ENCODE measurements around the gene ATG7. TPM values are rescaled to one million over a fixed set of nuclear protein-coding genes. Genes with fewer than 3 reads are reported as not detected.

ATG7 gene
- total RNA-seq, 1 experiment from 2014 or later = 29.3 TPM

- Histone ChIP-seq H3K9me3 (ENCODE audit: control insufficient read depth in 1 of 2, insufficient read depth in 1 of 2, low read depth in 1 of 2, low read length in 2 of 2) (no peaks in the 10 kb centered on the region), H3K4me1 (ENCODE audit: control insufficient read depth in 1 of 2, insufficient read depth in 2 of 2, low read length in 2 of 2) (peaks cover 0 to 9% of the 10 kb centered on the region in 2 experiments; a peak in 1 of 4 replicates), H3K27ac (ENCODE audit: low read depth, low read length) (no peak overlapping the region), H3K79me2 (ENCODE audit: insufficient read depth, low read length) (no peaks in the 10 kb centered on the region), H2AFZ (ENCODE audit: low read depth, low read length, poor library complexity, severe bottlenecking) (no peak overlapping the region), H3K36me3 (ENCODE audit: control insufficient read depth in 1 of 2, insufficient read depth in 2 of 2, low read length in 2 of 2) (peaks cover 21 to 25% of the 10 kb centered on the region in 2 experiments; a peak in 3 of 4 replicates), H3K4me2 (ENCODE audit: low read length) (no peak overlapping the region), H3K9ac (ENCODE audit: low read length) (no peak overlapping the region), H3K4me3 (replicated peaks in 1 of 2; ENCODE audit: low read depth in 1 of 2, low read length in 2 of 2) (no peak overlapping the region), H4K20me1 (ENCODE audit: insufficient read depth) (no peaks in the 10 kb centered on the region), H3K27me3 (ENCODE audit: insufficient read depth, low read length) (no peaks in the 10 kb centered on the region), H3K9me2 (ENCODE audit: insufficient read depth) (no peaks in the 10 kb centered on the region)
- POLR2A ChIA-PET = no interaction called here
- RAD21 ChIA-PET (ENCODE audit: low non-redundant PET in 1 of 2, low total read pairs in 2 of 2, uncharacterized antibody in 2 of 2, unreplicated experiment in 2 of 2) = no interaction called here
- CTCF ChIA-PET = no interaction called here
- intact Hi-C loops (cut with micrococcal nuclease) = no loop called here
- no peak for DNase-seq (ENCODE audit: low read depth, low spot score)
- no peak for TF ChIP-seq REST (IDR thresholded peaks at IDR 0.05; ENCODE audit: low read depth)
- no peak for TF ChIP-seq CTCF (IDR thresholded peaks at IDR 0.05 in 2 of 3, conservative IDR thresholded peaks at IDR 0.05 in 1 of 3; ENCODE audit: borderline replicate concordance in 1 of 3, insufficient read depth in 1 of 3, low read depth in 2 of 3, low read length in 2 of 3)
- no peak for TF ChIP-seq POLR2AphosphoS5 (IDR thresholded peaks at IDR 0.05; ENCODE audit: low read depth, low read length)
- TF ChIP-seq MAX (IDR thresholded peaks at IDR 0.05) = no peak
- TF ChIP-seq SP1 (IDR thresholded peaks at IDR 0.05; ENCODE audit: low read depth) = no peak
- no peak for TF ChIP-seq POLR2A (IDR thresholded peaks at IDR 0.05; ENCODE audit: borderline replicate concordance, extremely low read depth, insufficient read depth, insufficient read length)
- no peak for TF ChIP-seq ZBTB33 (IDR thresholded peaks at IDR 0.05; ENCODE audit: extremely low read depth, insufficient replicate concordance, low read length)
- TF ChIP-seq ZNF274 (IDR thresholded peaks at IDR 0.05; ENCODE audit: low read depth, low read length) = no peak
- no peak for TF ChIP-seq SRF (IDR thresholded peaks at IDR 0.05; ENCODE audit: low read depth)
- TF ChIP-seq CBX3 (IDR thresholded peaks at IDR 0.05; ENCODE audit: low read depth) = no peak
- TF ChIP-seq ATF3 (IDR thresholded peaks at IDR 0.05) = no peak
- no peak for TF ChIP-seq EGR1 (IDR thresholded peaks at IDR 0.05; ENCODE audit: low read depth)
- TF ChIP-seq RAD21 (IDR thresholded peaks at IDR 0.05; ENCODE audit: low read depth) = no peak
- TF ChIP-seq FOSL1 (IDR thresholded peaks at IDR 0.05; ENCODE audit: low read depth) = no peak
- TF ChIP-seq ELF1 (IDR thresholded peaks at IDR 0.05; ENCODE audit: borderline replicate concordance, low read depth) = no peak
- TF ChIP-seq YY1 (IDR thresholded peaks at IDR 0.05; ENCODE audit: extremely low read depth, insufficient replicate concordance, low read depth, low read length) = no peak
- TF ChIP-seq ZFX (IDR thresholded peaks at IDR 0.05) = no peak
- TF ChIP-seq EZH2 (IDR thresholded peaks at IDR 0.05) = no peak
- no peak for ATAC-seq
- no TSS peak for BruUV-seq (replicated peaks)
Observed at GRCh38 chr3:11305509-11305908, 33.3 kb downstream of the ATG7 start.

Measured in HCT116 (cell line).